ENCODE results near the gene SEC14L2.

Gene SEC14L2

GRCh38 chr22:30361916-30362650, 34.7 kb upstream of the SEC14L2 start:
- no peak overlapping the region for H3K9ac ChIP-seq (ENCODE audit: low read length)
- H3K4me3 ChIP-seq (ENCODE audit: low read depth, low read length): no peak overlapping the region
- H3K27me3 ChIP-seq (ENCODE audit: control insufficient read depth, insufficient read depth, low read length): no peaks in the 10 kb centered on the region
- peaks cover 16% of the 10 kb centered on the region for H3K4me1 ChIP-seq (ENCODE audit: control insufficient read depth, insufficient read depth, low read length)
- H3K36me3 ChIP-seq (ENCODE audit: control insufficient read depth, insufficient read depth, low read length): peaks cover 9% of the 10 kb centered on the region; the same call in 1 of the 2 replicates
- no peaks in the 10 kb centered on the region for H3K9me3 ChIP-seq (ENCODE audit: control insufficient read depth, insufficient read depth, low read depth, low read length)
- no peak overlapping the region for H3K27ac ChIP-seq (ENCODE audit: low read depth, low read length)

- H3K9me3 ChIP-seq (ENCODE audit: control insufficient read depth, insufficient read depth, low read depth, low read length): no peaks in the 10 kb centered on the region
- H3K9ac ChIP-seq (ENCODE audit: low read length): no peak overlapping the region
- H3K4me1 ChIP-seq (ENCODE audit: control insufficient read depth, insufficient read depth, low read length): peaks cover 16% of the 10 kb centered on the region
- H3K36me3 ChIP-seq (ENCODE audit: control insufficient read depth, insufficient read depth, low read length): peaks cover 9% of the 10 kb centered on the region; the same call in 1 of the 2 replicates
- H3K27ac ChIP-seq (ENCODE audit: low read depth, low read length): no peak overlapping the region
- no peaks in the 10 kb centered on the region for H3K27me3 ChIP-seq (ENCODE audit: control insufficient read depth, insufficient read depth, low read length)
- no peak overlapping the region for H3K4me3 ChIP-seq (ENCODE audit: low read depth, low read length)
Measured at GRCh38 chr22:30362651-30363281, 34.1 kb upstream of the SEC14L2 start.

- Histone ChIP-seq H3K27me3 (ENCODE audit: control insufficient read depth, insufficient read depth, low read length) (no peaks in the 10 kb centered on the region), H3K9me3 (ENCODE audit: control insufficient read depth, insufficient read depth, low read depth, low read length) (no peaks in the 10 kb centered on the region)
Measured at GRCh38 chr22:30365891-30366290, 30.9 kb upstream of the SEC14L2 start.

GRCh38 chr22:30368420-30368819, 28.4 kb upstream of the SEC14L2 start:
- no peaks in the 10 kb centered on the region for H3K4me1 ChIP-seq (ENCODE audit: control insufficient read depth, insufficient read depth, low read length)

More at GRCh38 chr22:30365891-30366290, 30.9 kb upstream of the SEC14L2 start:
- H3K4me3 ChIP-seq (ENCODE audit: low read depth, low read length): no peak overlapping the region
- no peak overlapping the region for H3K27ac ChIP-seq (ENCODE audit: low read depth, low read length)
- H3K9ac ChIP-seq (ENCODE audit: low read length): no peak overlapping the region
- peaks cover 9% of the 10 kb centered on the region for H3K4me1 ChIP-seq (ENCODE audit: control insufficient read depth, insufficient read depth, low read length)
- H3K36me3 ChIP-seq (ENCODE audit: control insufficient read depth, insufficient read depth, low read length): peaks cover 9% of the 10 kb centered on the region; the same call in 1 of the 2 replicates

GRCh38 chr22:30370641-30371230, 26.1 kb upstream of the SEC14L2 start:
- Histone ChIP-seq H3K4me3 (ENCODE audit: low read depth, low read length) (no peak overlapping the region), H3K36me3 (ENCODE audit: control insufficient read depth, insufficient read depth, low read length) (peaks cover 10% of the 10 kb centered on the region; the same call in 1 of the 2 replicates), H3K27ac (ENCODE audit: low read depth, low read length) (no peak overlapping the region), H3K27me3 (ENCODE audit: control insufficient read depth, insufficient read depth, low read length) (no peaks in the 10 kb centered on the region), H3K9ac (ENCODE audit: low read length) (peak overlapping the region; percentile 25), H3K9me3 (ENCODE audit: control insufficient read depth, insufficient read depth, low read depth, low read length) (no peaks in the 10 kb centered on the region), H3K4me1 (ENCODE audit: control insufficient read depth, insufficient read depth, low read length) (no peaks in the 10 kb centered on the region)

More at GRCh38 chr22:30368420-30368819, 28.4 kb upstream of the SEC14L2 start:
- H3K9me3 ChIP-seq (ENCODE audit: control insufficient read depth, insufficient read depth, low read depth, low read length): no peaks in the 10 kb centered on the region
- peaks cover 9% of the 10 kb centered on the region; the same call in 1 of the 2 replicates for H3K36me3 ChIP-seq (ENCODE audit: control insufficient read depth, insufficient read depth, low read length)
- no peak overlapping the region for H3K27ac ChIP-seq (ENCODE audit: low read depth, low read length)
- no peak overlapping the region for H3K4me3 ChIP-seq (ENCODE audit: low read depth, low read length)
- no peaks in the 10 kb centered on the region for H3K27me3 ChIP-seq (ENCODE audit: control insufficient read depth, insufficient read depth, low read length)
- no peak overlapping the region for H3K9ac ChIP-seq (ENCODE audit: low read length)

GRCh38 chr22:30371321-30371720, 25.5 kb upstream of the SEC14L2 start:
- H3K27me3 ChIP-seq (ENCODE audit: control insufficient read depth, insufficient read depth, low read length): no peaks in the 10 kb centered on the region
- peaks cover 6% of the 10 kb centered on the region; the same call in 1 of the 2 replicates for H3K36me3 ChIP-seq (ENCODE audit: control insufficient read depth, insufficient read depth, low read length)
- no peak overlapping the region for H3K27ac ChIP-seq (ENCODE audit: low read depth, low read length)
- no peaks in the 10 kb centered on the region for H3K4me1 ChIP-seq (ENCODE audit: control insufficient read depth, insufficient read depth, low read length)
- no peak overlapping the region for H3K4me3 ChIP-seq (ENCODE audit: low read depth, low read length)
- no peak overlapping the region for H3K9ac ChIP-seq (ENCODE audit: low read length)
- no peaks in the 10 kb centered on the region for H3K9me3 ChIP-seq (ENCODE audit: control insufficient read depth, insufficient read depth, low read depth, low read length)

- Histone ChIP-seq H3K36me3 (ENCODE audit: control insufficient read depth, insufficient read depth, low read length) (peaks cover 12% of the 10 kb centered on the region), H3K4me3 (ENCODE audit: low read depth, low read length) (no peak overlapping the region), H3K9ac (ENCODE audit: low read length) (no peak overlapping the region), H3K9me3 (ENCODE audit: control insufficient read depth, insufficient read depth, low read depth, low read length) (no peaks in the 10 kb centered on the region), H3K27ac (ENCODE audit: low read depth, low read length) (no peak overlapping the region), H3K4me1 (ENCODE audit: control insufficient read depth, insufficient read depth, low read length) (no peaks in the 10 kb centered on the region), H3K27me3 (ENCODE audit: control insufficient read depth, insufficient read depth, low read length) (no peaks in the 10 kb centered on the region)
Measured at GRCh38 chr22:30371981-30372380, 24.8 kb upstream of the SEC14L2 start.

GRCh38 chr22:30372915-30373314, 23.9 kb upstream of the SEC14L2 start:
- Histone ChIP-seq H3K4me1 (ENCODE audit: control insufficient read depth, insufficient read depth, low read length) (no peaks in the 10 kb centered on the region), H3K4me3 (ENCODE audit: low read depth, low read length) (no peak overlapping the region), H3K9ac (ENCODE audit: low read length) (no peak overlapping the region), H3K27me3 (ENCODE audit: control insufficient read depth, insufficient read depth, low read length) (no peaks in the 10 kb centered on the region), H3K9me3 (ENCODE audit: control insufficient read depth, insufficient read depth, low read depth, low read length) (no peaks in the 10 kb centered on the region), H3K27ac (ENCODE audit: low read depth, low read length) (no peak overlapping the region), H3K36me3 (ENCODE audit: control insufficient read depth, insufficient read depth, low read length) (peaks cover 21% of the 10 kb centered on the region)

GRCh38 chr22:30373331-30374325, 23.2 kb upstream of the SEC14L2 start:
- Histone ChIP-seq H3K27ac (ENCODE audit: low read depth, low read length) (no peak overlapping the region), H3K9me3 (ENCODE audit: control insufficient read depth, insufficient read depth, low read depth, low read length) (no peaks in the 10 kb centered on the region), H3K4me3 (ENCODE audit: low read depth, low read length) (no peak overlapping the region), H3K27me3 (ENCODE audit: control insufficient read depth, insufficient read depth, low read length) (no peaks in the 10 kb centered on the region), H3K36me3 (ENCODE audit: control insufficient read depth, insufficient read depth, low read length) (peaks cover 24% of the 10 kb centered on the region), H3K4me1 (ENCODE audit: control insufficient read depth, insufficient read depth, low read length) (no peaks in the 10 kb centered on the region), H3K9ac (ENCODE audit: low read length) (no peak overlapping the region)

- Histone ChIP-seq H3K4me3 (ENCODE audit: low read depth, low read length) (no peak overlapping the region), H3K27me3 (ENCODE audit: control insufficient read depth, insufficient read depth, low read length) (no peaks in the 10 kb centered on the region), H3K9me3 (ENCODE audit: control insufficient read depth, insufficient read depth, low read depth, low read length) (no peaks in the 10 kb centered on the region), H3K36me3 (ENCODE audit: control insufficient read depth, insufficient read depth, low read length) (peaks cover 39% of the 10 kb centered on the region), H3K4me1 (ENCODE audit: control insufficient read depth, insufficient read depth, low read length) (no peaks in the 10 kb centered on the region), H3K9ac (ENCODE audit: low read length) (no peak overlapping the region), H3K27ac (ENCODE audit: low read depth, low read length) (no peak overlapping the region)
Measured at GRCh38 chr22:30375312-30375849, 21.4 kb upstream of the SEC14L2 start.

All from HUES6 (cell line).